Fibroblast of skin of left quadriceps (primary cell): ENCODE data around the gene KATNIP.
"Not testable (repeated sequence)": the region's sequence is repeated elsewhere in the genome, so short reads cannot be mapped to it uniquely, and the experiment has no call there.

ENCODE experiments used
- DNase-seq, 2 experiments: peaks; one replicate each; pipeline ENCODE4 v3.0.0-alpha.2; 2013; ENCODE audit warnings: low read depth in 2 of 2

KATNIP gene

DNA sequence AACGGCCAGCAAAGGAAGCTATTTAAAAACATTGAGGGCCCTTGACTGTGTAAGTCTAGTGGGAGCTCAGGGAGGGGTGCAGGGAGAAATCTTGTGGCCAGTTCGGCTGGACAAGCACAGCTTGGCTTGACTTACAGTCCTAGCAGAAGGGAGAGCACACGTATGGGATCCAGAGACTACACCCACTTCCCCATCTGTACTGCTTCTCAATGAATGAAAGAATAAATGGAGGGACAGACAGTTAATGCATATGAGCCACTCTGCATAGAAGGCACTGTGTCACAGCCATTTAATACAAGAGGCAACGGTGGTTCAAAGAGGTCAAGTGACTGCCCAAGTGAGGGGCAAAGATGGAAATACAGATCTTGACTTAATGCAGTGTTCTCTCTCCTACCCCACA is 15.7 kb upstream of the KATNIP start:
- DNase-seq = no peak

DNA sequence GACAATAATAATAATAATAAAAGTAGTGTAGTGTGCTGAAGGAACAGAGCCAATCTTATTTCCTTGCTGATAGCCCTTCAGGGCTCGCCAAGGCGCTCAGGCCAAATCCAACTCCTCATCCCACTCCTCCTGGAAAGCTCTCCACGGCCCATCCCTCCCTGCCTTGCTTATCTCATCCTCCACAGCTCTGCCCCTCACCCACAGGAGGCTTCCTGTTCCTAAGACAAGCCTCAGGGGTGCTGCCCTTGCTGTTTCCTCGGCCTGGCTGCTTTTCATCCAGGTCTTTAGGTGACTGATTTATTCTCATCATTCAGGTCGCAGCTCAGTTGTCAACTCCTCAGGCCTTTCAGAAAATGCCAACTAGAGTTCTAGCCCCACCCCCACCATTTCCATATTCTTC is 11.4 kb upstream of the KATNIP start:
- DNase-seq = no peak

DNA sequence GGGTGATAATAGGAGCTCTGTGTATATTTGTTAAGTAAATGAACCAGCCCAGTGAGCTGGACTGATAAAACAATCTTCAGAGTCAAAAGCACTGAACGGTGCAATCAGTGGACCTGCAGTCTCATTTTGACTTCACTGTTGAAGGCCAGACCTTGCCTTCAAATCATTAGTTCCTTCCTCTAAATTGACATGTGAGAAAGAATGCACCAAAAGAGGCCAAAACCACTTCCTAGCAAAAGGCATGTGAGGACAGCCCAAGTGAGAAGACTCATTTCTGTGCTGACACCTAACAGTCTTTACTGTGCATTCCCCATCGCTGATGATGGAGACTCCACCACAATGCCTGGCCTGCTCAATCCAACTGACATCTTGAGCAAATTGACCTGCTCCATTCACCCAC is 10.8 kb upstream of the KATNIP start:
- no peak for DNase-seq

DNA sequence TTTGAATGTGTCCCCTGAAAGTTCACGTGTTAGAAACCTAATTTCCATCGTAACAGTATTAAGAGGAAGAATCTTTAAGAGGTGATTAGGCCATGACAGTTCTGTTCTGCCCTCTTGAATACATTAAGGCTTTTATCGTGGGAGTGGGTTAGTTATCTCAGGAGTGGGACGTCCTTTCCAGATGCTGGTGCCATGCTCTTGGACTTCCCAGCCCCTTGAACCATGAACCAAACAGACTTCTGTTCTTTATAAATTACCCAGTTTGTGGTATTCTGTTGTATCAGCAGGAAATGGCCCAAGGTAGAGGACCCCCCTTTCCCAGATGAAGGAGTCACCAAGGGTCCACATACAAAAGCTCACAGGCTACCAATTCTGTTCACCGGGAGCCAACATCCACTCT is 10.3 kb upstream of the KATNIP start:
- DNase-seq = no peak

DNA sequence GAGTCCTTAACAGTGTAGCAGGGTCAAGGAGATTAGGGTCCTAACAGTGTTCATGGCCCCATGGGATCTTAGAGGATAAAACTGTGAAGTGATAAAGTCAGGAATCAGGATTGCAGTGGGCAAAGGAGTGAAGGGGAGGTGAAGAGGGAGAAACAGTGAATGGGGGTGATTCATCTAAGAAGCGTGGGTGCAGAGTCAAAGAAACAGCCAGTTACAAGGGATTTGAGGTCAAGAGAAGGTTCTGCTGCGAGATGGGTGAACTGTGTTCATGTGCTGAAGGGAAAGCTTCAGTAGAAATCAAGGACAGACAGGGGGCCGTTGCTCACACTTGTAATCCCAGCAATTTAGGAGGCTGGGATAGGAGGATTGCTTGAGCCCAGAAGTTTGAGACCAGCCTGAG is 6.1 kb upstream of the KATNIP start:
- no peak for DNase-seq

DNA sequence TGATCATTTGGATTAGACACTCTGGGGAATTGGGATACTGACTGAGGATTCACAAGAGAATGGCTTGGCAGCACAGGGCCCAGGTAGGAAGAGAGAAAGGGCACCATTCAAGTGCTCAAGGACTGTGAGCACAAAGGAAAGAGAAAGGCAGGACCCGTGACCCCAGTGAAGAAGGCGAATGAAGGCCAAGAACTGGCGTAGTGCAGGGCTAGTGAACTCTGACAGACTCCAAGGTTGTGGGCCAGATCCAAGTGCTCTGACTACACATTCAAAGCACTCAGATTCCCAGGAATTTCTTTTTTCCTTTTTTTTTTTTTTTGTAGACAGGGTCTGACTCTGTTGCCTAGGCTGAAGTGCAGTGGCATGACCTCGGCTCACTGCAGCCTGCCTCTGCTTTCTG is 5.3 kb upstream of the KATNIP start:
- DNase-seq = no peak

DNA sequence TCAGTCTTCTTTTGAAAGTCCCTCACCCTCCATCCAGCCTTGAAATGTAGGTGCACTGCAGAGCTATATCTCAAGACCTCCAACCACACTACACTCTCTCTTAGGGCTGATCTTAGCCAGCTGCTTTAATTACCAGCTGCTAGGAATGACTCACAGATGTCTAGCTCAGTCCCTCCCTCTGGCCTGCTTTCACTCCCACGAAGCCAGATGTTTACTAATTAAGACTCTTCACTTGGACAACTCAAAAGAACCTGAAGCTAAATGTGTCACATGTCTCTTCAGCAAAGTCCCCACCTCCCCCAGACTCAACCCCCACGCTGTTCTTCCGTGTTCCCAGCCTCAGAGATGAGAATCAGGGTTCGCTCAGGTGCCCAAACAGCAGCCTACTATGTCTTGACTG is 2.8 kb upstream of the KATNIP start:
- peak; percentile 39 to 42 for DNase-seq

DNA sequence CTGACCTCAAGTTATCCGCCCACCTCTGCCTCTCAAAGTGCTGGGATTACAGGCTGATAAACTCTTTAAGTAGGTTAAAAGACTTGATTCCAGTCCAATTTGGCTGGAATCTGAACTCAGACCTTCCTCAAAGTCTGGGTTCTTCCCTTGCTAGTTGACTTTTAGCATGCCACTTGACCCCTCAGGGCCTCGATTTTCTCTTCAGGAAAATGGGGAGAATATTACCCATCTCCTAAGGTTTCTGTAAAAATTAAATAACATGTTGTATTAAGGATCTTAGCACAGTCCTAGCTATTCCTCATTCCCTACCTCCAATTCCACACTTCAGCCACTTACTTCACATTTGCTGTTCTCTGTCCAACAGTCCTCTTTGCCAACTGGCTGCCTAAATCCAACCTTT is 2.1 kb upstream of the KATNIP start:
- no peak for DNase-seq

DNA sequence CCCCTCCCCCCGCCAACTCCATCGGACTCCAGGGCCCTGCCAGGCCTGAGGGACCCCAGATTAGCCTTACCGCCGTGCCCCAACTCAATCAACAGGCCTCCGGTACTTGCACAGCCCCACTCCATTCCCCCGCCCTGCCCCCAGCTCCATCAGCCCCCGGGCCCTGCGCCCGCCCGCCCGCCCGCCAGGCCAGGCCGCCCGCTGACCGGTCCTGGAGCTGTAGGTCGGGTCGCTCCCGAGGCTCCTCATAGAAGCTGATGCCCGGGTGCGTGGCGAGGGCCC is 539 bp upstream of the KATNIP start:
- DNase-seq = no peak

DNA sequence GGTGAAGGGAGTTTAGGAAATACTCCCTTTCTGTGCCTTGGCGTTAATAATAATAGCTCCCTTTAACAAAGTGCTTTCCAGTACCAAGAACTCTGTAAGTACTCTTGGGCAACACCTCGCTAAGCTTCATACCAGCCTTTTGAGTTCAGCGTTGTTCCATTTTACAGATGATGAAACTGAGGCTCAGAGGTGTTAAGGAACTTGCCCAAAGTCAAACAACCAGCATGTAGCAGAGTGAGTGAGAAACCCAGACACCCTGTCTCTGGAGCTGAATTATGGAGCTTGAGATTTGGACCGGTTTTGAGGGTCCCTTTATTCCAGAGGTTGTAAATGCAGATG is 607 bp downstream of the KATNIP start:
- DNase-seq = no peak

DNA sequence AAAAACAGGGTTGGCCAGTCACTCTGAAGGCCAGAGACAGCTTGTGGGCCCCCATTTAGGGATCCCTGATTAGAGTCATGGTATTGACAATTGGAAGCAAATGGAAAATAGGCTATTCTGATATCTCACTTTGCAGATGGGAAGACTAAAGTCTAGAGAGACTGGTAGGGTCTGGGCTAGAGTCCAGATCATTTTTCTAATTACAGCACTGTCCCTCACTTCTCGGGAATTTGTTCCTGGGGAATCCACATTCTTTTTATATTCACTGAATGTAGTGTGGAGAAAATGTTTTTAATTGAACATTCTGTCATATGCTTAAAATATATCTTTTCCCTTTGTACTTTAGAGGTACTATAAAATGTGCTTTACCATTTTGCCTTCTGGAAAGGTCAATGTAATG is 1.1 kb downstream of the KATNIP start:
- DNase-seq = no peak

DNA sequence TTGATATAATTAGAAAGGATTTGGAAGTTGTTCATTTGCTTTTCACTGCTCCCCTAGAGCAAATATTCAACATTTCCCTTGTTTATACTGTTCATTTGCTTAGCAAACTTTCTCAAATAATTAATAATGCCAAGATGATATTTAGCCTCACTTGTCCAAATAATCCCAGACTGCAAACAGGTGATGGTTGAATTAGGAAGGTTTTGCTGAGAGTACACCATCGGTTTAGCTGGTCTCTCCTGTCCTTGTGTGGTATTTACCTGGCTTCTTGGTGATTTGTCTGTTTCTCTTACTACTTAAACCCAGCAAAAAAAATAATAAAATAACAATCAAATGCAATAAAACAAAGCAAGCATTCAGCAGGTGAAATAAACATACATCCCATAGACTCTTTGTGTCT is 6.5 kb downstream of the KATNIP start:
- no peak for DNase-seq

DNA sequence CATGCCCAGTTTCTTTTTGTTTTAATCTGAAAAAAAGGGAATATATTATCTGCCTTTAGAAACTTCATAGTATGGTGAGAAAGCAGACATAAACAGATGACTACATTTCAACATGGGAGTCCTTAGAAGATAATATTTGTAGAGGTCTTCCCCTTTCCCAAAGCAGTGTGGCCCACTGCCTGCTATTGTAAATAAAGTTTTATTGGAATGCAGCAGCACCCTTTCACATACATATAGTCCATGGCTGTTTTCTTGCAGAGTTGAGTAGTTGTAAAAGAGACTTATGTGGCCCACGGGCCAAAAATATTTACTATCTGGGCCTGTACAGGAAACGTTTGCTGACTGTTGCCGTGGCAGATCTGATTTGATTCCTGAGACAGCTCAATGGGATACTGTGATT is 8.5 kb downstream of the KATNIP start:
- no peak for DNase-seq

DNA sequence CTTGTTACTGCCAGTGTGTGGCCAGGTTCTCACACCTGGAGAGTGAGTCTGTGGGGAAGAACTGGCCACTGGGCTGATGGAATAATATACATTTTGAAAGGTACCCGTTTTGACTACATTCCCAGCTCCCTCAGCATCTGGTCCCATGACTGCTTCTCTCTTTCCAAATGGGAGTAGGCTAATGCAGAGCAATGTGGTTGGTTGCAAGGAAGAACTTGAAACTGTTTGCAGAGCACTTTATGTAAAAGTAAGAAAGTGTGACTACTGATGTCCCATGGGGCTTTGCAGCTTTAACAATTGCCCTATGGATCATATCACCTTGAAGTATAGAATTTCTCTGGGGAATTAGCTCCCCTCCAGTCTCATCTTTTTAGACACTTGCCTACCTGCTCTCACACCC is 9.0 kb downstream of the KATNIP start:
- no peak for DNase-seq

DNA sequence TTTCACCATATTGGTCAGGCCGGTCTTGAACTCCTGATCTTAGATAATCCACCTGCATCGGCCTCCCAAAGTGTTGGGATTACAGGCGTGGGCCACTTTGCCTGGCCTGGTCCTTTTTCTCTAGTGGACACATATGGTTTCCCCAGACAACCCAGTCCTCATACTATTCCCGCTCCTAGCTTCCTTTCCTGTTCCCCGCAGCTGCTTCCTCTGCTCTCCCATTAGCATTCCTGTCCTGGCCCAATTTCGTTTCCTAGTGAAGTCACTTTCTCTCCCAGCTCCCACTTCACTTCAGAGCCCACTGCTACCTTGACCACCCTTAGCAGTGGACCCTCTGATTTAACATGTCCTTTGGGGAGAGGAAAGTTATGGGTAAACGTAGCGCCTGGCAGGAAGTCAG is 11.3 kb downstream of the KATNIP start:
- no peak for DNase-seq

DNA sequence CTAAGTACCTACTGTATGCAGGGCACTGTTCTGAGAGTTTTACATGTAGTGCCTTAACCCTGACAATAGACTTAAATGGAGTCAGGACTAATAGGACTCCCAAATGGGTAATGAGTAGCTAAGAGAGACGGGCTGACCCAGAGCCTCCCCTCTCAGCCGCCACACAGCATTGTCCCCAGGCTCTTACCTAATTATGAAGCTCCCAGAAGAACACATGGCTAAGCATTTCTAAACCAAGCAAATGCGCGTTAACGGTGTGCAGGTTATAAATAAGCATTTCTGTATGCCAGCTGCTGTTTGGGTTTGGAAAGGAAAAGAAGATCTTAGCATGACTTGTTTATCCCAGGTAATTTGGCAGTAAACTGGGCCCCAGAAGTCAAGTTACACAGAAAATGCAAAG is 14.3 kb downstream of the KATNIP start:
- no peak for DNase-seq

DNA sequence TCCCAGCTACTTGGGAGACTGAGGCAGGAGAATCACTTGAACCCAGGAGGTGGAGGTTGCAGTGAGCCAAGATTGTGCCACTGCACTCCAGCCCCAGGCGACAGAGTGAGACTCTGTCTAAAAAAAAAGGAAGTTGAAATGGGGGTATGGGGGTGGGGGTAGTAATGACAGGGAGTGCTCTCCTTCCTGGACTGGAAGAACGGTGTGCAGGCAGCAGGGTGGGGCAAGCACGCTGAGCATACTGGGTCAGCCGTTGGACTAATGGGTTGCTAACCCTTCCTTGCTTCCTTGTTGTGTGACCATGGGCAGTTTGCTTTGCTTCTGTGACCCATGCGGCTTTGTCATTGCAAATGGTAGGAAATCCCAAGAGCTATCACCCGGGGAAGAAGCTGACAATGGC is 16.5 kb downstream of the KATNIP start:
- DNase-seq = no peak

DNA sequence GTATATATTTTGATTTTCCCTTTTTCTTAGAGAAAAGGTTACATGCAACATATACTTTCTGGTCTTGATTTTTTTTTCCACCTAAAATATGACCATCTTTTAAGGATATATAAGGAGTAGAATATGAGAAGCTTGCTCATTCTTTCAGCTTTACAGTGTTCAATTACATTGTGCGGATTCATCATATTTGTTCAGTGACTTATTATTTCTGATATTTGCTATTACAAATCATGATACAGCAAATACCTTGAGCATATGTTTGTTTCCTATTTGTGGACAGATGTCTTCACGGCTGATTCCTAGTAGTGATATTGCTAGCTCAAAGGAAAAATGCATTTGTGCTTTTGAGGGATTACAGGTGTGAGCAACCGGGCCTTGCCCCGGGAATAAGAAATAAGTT is 18.1 kb downstream of the KATNIP start:
- DNase-seq = no peak

DNA sequence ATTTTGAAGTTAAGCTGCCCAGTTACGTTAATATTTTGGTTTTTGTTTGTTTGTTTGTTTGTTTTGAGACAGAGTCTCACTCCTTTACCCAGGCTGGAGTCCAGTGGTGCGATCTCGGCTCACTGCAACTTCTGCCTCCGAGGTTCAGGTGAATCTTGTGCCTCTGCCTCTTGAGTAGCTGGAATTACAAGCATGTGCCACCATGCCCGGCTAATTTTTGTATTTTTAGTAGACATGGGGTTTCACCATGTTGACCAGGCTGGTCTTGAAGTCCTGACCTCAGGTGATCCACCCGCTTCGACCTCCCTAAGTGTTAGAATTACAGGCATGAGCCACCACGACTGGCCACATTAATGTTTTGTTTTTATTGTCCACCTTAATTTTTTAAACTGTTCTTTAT is 21.0 kb downstream of the KATNIP start:
- not testable (repeated sequence) for DNase-seq

DNA sequence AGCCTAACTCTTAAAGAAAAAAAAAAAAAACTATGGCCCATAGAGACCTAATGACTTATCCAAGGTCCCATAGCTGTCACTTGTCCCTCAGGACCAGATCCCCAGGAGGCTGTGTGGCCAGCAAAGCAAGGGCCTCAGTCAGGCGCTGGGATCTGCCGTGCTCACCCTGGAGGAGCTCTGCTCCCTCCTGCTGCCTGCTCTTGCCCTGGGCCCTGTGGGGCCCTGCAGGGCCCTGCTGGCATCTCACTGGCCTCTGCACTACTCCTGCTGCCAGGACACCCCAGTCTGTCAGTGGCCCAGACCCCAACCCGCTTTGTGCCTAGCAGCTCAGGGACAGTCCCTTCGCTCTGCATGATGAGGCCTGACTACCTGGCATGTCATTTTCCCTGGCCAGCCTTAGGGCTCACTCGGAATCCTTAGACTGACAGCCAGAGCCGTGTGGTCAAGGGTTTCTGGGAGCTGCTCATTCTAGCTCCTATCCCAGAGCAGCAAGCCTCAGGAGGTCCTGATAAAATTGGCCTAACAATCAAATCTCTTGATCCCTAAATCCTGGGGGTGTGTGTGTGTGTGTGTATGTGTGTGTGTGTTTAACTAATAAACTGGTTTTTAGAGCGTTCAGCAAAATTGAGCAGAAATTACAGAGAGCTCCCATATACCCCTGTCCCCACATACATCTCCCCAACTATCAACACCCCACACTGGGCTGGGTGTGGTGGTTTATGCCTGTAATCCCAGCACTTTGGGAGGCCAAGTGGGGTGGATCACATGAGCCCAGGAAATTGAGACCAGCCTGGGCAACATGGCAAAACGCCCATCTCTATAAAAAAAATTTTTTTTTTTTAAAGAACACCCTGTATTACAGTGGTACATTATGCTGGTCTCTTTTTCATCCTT is 21.7 kb downstream of the KATNIP start:
- no peak for DNase-seq

DNA sequence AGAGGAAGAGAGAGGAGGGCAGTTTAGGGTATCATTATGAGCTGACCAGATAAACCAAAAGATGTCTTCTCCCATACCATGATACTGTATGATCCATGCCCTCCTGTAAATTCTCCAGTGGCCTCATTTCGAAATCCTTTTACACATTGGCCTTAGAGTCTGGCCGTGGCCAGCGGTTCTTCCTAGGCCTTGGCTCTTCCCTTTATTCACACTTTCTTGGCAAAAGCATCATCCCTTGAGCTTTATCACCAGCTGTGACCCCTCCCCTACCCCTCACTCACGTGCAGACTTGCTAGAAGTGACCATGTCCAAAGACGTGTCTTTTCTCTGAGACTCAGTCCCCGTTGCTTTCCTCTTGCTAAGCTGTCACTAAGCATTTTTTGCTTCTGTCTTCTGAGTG is 22.8 kb downstream of the KATNIP start:
- no peak for DNase-seq

DNA sequence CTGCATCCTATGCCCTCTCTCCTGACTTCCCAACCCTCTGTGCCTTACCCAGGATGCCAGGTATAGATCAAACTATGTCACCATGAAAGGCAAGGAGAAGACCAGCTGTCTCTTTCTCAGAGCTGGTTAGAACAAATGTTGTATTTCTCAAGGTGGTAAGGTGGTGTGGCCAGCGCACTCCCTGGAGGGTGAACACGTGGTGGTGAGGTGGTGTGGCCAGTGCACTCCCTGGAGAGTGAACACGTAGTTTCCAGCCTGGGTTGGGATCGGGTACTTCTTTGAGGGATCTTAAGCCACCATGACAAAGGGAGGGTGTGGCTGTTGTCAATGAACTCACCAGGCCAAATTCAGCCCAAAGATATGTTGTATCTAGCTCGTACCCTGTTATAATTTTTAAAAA is 26.8 kb downstream of the KATNIP start:
- DNase-seq = no peak

DNA sequence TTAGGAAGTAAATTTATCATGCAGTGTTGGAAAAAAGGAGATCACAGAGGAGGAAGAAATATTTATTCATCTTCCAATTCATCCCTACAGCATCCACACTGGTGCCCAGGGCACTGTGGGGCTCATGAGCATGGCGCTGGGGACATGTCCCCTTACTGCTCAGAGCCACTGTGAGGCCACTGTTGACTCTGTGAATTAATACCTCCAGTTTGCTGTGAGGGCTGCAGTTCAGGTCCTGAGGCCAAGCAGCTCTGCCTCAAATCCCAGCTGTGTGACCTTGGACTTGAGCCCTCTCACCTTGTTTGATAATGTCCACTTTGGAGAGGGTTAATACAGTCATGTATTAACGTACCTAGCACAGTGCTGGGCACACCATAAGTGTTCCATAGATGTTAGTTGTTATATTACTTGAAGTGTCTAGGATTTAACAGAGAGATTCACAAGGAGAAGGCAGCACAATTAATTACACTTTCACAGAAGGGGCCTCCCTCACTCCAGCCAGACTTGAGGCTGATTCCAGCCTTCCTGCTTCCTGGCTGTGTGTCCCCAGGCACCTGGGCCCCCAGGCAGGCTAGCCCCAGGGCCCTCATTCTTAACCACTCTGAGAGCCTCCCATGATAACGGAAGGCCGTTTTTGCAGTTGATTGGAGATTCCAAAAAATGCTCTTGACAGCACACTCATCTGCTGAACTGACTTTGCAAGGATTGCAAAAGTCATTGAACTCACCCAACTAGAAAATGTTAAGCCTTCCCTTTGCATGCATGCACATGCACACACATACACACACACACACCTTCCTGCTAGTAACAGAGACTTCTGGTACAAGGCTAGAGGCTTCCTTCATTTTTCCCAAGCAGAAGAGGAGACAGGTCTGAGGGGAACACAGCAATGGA is 29.4 kb downstream of the KATNIP start:
- DNase-seq = peak; percentile 16 to 24
